Amniotic stem cell (primary cell): ENCODE measurements around the gene NFIB.

Source experiments
- DNase-seq: peaks from one replicate; lab custom pipeline; 2025; lab: John Stamatoyannopoulos, UW

Gene NFIB

GRCh38 chr9:14098486-14099180, 215.3 kb downstream of the NFIB start:
- no peak for DNase-seq

- no peak for DNase-seq
These were observed 216.1 kb downstream of the NFIB start for GRCh38 chr9:14097666-14098415.

DNA sequence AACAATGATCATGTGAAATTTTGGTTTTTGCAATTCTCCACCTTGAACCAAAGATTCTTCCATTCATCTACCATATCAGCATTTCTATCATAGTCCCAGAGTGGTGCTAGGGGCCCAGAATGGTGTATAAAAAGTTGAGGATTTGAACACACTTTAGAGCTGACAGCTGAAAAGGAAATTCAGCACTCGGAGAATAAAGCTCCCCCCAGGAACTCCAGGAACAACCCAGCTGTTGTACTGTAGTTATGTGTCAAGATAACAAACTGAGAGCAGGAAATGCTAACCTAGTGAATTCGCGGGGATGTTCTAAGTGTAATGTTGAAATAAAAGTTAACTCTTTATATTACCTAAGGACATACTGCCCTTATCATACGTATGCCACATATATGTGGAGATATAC, 216.7 kb downstream of the NFIB start:
- DNase-seq = no peak

GRCh38 chr9:14096258-14096922, 217.6 kb downstream of the NFIB start:
- no peak for DNase-seq

DNA sequence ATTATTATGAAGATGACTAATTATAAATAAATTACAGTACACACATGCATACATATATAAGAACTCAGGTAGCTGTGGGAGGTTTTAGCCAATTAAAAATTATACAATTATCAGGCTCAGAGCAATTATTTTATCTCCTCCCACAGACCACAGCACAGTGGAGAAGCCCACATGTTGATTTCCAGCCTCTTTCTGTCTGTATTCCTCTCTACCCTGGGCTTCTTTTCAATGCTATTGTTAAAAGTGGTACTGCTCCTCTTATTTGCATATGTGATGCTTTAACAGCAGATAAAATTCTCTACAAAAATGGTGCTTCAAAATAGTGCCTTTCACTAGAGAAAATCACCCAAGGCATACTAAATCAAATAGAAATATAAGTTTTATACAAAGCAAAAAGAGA, 218.7 kb downstream of the NFIB start:
- no peak for DNase-seq

DNA sequence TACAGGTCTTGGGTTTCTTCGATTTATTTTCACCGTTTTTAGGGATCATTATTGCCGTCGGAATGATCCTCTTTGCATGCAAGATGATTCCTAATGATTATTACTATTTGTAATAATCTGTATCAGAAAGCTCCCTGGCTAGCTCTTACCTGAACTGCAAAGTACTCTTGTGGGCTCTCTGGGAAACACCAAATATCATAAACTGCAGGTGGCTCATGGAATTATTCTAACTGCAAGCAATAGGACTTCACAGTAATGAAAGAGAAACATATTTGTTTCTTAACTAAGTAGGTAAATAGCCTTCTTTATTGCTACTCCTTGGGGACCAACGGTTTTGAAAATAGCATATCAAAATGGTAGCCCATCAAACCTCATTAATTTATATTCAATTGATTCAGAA, 219.4 kb downstream of the NFIB start:
- no peak for DNase-seq

- no peak for DNase-seq
These were observed 221.6 kb downstream of the NFIB start for GRCh38 chr9:14092344-14092743.

DNA sequence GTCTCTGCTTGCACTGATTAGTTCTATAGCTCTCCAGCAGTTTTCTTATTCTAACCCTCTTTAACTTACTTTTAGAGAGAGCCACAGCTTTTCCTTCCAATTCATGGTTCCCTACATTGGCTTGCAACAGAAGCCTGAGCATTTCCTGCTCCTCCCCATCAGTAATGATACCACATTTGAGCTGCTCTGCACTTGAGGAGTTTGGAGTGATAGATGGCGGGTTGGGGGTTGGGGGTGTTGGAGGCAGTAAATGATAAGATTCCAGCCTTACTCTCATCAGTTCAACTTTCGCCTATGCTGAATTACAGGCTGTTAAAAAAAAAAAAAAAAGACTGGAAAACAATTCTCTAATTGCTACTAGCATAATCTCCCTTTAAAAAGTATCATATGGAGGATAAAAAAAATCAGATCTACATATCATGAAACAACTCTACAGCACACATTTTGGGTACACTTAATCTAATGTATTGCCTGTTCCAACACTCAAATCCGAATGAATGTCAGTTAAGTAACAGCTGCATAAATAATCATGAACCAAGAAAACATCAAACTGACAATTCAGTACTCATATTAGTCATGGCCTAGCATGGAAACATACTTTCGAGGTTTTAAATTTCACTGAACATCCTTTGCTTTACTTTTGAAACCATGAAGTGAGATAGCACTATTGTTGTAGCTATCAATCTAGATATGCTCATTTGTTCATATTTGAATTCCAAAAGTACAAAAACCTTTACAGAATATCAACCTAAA, 224.7 kb downstream of the NFIB start:
- DNase-seq = no peak

DNA sequence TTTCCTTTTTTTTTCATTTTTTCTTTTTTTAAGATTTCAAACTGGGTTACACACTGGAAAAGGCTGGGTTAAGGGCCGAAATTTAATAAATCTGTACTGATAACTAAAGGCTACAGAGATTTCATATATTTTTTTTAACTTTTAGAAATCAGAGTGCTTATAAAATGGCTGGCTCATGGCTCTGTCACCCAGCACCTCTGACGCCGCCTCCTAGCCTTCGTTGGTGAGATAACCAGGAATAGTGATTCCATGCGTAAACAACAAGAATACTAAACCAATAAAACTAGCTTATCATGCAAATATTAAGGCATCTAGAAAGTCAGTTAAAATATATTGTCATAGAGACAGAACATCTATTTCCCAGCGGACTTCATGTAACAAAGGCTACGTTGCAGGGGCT, 226.4 kb downstream of the NFIB start:
- DNase-seq = no peak

DNA sequence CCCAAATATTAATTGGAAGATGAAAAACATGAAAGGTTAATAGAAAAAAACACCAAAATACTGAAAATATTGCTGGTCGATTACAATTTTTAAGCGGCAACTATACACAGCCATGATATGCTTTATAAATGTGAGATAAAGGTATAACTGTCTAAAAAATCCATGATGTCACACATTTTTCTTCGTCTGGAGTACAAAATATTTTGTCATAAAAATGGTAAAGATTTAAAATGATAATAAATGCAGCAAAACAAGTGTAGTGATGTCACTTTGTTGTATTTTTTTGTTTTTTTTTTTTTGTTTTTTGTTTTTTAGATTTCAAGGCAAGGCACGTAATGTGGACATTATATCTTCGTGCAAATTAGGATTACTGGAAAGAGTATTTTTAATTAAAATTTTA, 227.4 kb downstream of the NFIB start:
- DNase-seq = no peak

DNA sequence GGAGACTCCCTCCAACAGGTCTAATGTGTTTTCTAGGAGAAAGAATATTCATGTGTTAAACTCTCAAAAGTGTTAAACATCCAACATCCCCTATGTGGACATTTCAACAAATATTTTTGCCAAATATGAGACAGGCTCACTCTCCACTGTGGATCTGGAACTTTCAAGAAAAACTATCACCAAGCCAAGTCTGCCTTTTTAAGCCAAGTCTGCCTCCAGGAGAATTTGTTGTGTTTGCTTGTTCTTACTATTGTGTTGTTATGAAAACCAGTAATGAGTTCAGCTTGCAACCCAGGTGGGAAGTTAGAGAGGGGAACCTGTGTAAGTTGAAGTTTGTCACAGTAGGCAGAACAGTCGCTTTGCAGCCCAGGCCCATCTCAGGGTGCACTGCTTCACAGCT, 228.1 kb downstream of the NFIB start:
- no peak for DNase-seq

DNA sequence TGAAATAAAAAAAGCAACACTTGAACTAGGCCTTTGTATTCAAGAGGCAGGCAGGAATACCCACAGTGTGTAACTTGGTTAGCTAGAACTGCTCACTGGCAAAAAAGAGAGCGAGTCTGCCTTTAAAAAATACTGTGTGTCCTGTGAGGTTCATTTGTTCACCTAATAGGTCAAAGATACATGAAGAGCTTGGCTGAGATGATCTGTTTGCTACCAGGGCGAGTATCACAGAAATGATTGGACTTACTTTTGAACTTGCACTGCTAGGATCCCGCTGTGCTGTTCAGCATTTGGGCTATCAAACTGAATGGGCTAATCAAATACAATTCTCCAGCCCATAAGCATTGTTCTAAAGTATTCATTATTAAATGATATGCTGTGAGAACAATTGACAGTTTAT, 229.1 kb downstream of the NFIB start:
- no peak for DNase-seq

DNA sequence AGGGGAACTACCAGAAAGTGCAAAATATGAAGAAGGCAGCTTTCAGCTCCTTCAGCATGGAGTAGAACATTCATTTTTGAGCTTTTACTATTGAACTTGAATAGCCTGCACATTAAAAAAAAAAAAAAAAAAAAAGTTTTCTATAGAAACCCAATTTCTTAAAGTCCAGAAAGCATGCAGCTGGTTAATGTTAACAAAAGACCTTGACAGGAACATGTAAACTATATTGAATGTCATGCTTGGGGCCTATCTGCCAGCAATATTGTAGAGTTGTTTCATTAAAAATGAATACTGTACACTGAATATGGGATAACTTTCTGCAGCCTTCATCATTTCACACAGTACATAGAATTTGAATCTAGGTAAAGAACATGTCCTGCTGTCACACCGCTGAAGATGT, 230.6 kb downstream of the NFIB start:
- DNase-seq = no peak

DNA sequence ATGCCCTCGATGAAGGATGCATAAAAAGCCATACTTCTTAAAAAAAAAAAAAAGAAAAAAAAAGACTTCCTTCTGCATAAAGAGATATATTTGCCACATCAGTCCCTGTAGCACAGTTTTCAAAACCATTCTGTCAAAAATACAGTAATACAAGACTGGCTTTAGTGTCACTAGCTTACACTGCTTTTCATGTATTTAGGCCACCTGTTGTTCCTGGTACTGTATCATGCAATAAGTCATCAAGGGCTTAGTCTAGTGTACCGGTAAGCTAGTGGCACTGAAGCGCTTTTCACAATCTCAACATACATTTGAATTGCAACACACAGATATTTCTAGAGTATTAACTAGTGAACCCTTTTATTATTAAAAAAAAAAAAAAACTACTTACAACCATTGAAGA, 231.2 kb downstream of the NFIB start:
- DNase-seq = no peak

DNA sequence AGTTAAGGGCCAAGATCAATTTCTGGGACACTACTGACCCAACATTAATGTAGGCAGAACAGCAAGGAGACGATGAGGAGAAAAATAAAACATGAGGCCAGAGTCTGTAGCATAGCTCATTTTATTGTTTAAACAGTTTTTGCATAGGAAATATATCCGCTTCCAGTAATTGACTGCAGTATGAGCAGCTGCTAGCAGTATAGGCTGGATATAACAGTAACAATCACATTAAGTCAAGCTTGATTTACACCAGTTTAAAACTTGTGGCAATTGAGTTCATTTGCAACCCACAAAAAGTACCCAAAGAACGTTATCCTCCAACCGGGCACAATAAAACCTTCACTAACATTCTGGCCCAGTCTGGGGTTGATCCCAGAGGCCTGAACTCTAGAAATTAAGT, 232.2 kb downstream of the NFIB start:
- no peak for DNase-seq

DNA sequence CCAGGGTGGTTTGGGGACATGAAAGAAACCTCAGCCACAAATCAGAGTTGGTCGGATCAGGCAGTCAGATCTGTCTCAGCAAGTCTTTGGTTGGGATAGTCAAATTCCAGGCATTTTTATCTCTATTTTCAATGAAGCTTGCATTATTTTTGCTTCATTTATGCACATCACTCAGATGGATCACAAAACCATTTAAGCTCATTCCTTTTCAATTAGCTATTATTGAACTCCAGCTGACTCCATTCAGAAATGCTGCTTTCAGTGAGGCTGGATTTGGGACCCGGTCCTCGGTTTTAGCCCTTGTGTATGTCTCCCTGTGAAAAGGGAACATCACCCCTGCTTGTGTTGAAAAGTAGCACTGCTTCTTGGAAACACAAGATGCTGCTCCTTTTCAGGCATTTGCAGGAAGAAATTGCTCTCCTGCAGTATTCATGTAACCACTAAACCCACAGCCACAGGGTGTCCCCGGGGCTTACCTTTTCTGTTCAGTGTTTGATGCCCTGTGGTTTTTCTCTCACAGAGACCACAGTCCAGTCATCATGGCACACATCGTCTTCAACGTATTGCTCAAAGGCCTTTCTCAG, 232.9 kb downstream of the NFIB start:
- DNase-seq = no peak

GRCh38 chr9:14079440-14079839, 234.5 kb downstream of the NFIB start:
- DNase-seq = no peak

DNA sequence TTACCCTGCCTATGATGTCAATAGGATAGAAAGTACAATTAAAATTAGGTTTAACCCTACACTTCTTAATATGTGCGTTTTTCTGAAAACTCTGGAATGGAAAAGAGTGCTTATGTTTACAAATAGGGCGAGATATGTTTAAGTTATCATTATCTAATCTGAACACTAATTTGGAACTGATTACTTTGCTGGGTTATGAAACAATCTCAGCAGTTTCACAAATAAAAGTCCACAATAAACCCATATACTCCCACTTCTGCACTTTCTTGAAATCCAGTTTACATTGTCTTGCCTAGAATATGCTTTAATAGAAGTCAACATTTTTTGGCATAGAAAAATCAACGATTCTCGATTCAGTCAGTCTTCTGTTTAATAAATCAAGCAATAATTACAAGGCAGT, 236.3 kb downstream of the NFIB start:
- no peak for DNase-seq

- no peak for DNase-seq
These were observed 238.7 kb downstream of the NFIB start for GRCh38 chr9:14075218-14075617.

GRCh38 chr9:14072850-14073249, 241.1 kb downstream of the NFIB start:
- DNase-seq = no peak

DNA sequence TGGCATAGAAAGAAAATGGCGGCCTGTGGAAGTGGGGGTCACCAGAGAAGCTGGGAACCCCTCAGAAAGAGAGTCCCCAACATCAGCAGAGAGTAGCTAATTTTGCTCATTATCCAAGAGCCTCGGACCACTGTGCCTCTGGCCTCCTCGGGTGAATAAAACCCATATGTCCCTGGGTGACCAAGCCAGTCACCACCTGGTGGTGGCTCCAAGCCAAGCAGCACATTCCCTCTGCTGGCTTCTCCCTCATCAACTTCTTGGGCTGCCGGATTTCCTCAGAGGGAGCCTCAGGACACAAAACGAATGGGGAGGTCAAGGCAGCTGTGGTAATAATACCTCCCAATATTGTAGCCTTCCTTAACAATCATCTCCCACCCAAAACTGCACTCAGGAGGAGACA, 242.5 kb downstream of the NFIB start:
- DNase-seq = no peak

DNA sequence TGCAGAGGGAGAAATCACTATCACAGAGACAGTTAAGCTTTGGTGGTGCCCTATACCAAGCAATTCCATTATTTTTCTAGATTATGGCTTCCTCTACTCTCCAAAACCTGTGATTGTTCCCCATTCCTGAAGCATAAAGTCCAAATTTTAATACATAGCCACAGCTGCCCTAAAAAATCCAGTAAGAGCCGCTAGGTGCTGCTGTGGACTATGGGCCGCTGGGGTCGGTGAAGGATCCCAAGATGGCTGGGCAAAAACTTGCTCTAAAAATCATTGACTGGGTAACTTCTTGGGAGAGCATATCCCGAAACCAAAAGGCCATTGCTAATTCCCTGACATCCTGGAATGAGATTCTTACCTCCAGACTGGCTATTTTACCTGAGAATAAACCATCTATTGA, 245.3 kb downstream of the NFIB start:
- DNase-seq = no peak
